PC-3 (cell line): Measurements from ENCODE around the gene BCAS3. TPM values are rescaled to one million over a fixed set of nuclear protein-coding genes. Genes with fewer than 3 reads are reported as not detected.

ENCODE experiments used
- ATAC-seq: fragments of 200-7000 bp; cut with Tn5 transposase; 2 replicates; pipeline ENCODE4 v1.9.1; 2020; ENCODE audit warnings: mild to moderate bottlenecking, moderate library complexity
- BruUV-seq: library from RNA; stranded (reverse); fragments of 400-500 nt; replicated peaks from 2 replicates; lab custom pipeline; 2021; lab: Mats Ljungman, UMichigan
- CTCF ChIA-PET: fragments of 300-600 bp; sonication (Branson Sonifier 250); formaldehyde crosslinking; loops from one replicate; lab custom pipeline; 2022; ENCODE audit warnings: antibody characterized with exemption; lab: Charles Lee
- POLR2A ChIA-PET: fragments of 300-600 bp; sonication (Branson Sonifier 250); formaldehyde crosslinking; loops from one replicate; lab custom pipeline; 2022; ENCODE audit warnings: antibody characterized with exemption; ENCODE audit not compliant: unreplicated experiment; lab: Charles Lee
- DNase-seq: peaks from one replicate; pipeline ENCODE4 v3.0.0-alpha.2; 2015
- H2AFZ ChIP-seq: fragments of 300-600 bp; sonication (generic); 2 replicates; pipeline ENCODE4 v1.6.0; 2016; ENCODE audit warnings: antibody characterized with exemption, low read length
- H3F3A ChIP-seq: fragments of 300-600 bp; sonication (generic); one replicate; pipeline ENCODE4 v1.6.0; 2017; ENCODE audit warnings: antibody characterized with exemption, low read length, control low read depth, mild to moderate bottlenecking; ENCODE audit not compliant: unreplicated experiment
- H3K27ac ChIP-seq: fragments of 300-600 bp; sonication (generic); 2 replicates; pipeline ENCODE4 v1.5.1; 2016; ENCODE audit warnings: mild to moderate bottlenecking, low read length
- H3K27me3 ChIP-seq: fragments of 300-600 bp; sonication (generic); 2 replicates; pipeline ENCODE4 v1.6.1; 2016; ENCODE audit warnings: low read length, mixed read lengths
- H3K36me3 ChIP-seq: fragments of 300-600 bp; sonication (generic); 2 replicates; pipeline ENCODE4 v1.6.1; 2016; ENCODE audit warnings: low read depth, mixed run types, low read length, mixed read lengths
- H3K4me1 ChIP-seq: fragments of 300-600 bp; sonication (generic); 2 replicates; pipeline ENCODE4 v1.5.1; 2016; ENCODE audit warnings: low read length; ENCODE audit not compliant: insufficient read depth
- H3K4me2 ChIP-seq: fragments of 300-600 bp; sonication (generic); 2 replicates; pipeline ENCODE4 v1.6.0; 2016; ENCODE audit warnings: low read length
- H3K4me3 ChIP-seq: fragments of 300-600 bp; sonication (generic); 2 replicates; pipeline ENCODE4 v1.5.1; 2016; ENCODE audit warnings: mild to moderate bottlenecking, low read length, mixed read lengths
- H3K79me2 ChIP-seq: fragments of 300-600 bp; sonication (generic); 2 replicates; pipeline ENCODE4 v1.6.1; 2017; ENCODE audit warnings: low read length, mixed read lengths
- H3K9ac ChIP-seq: fragments of 300-600 bp; sonication (generic); 2 replicates; pipeline ENCODE4 v1.6.0; 2016; ENCODE audit warnings: mild to moderate bottlenecking, low read length
- H3K9me2 ChIP-seq: fragments of 300-600 bp; sonication (generic); replicated peaks from 2 replicates; pipeline ENCODE4 v1.6.1; 2016; ENCODE audit warnings: mixed run types, low read length, mixed read lengths
- H3K9me3 ChIP-seq: fragments of 300-600 bp; sonication (generic); 2 replicates; pipeline ENCODE4 v1.6.1; 2016; ENCODE audit warnings: low read length, mixed read lengths
- H4K20me1 ChIP-seq: fragments of 300-600 bp; sonication (generic); 2 replicates; pipeline ENCODE4 v1.6.1; 2016; ENCODE audit warnings: low read length, mixed read lengths
- CTCF ChIP-seq: fragments of 300-600 bp; sonication (generic); conservative IDR thresholded peaks from 2 replicates; pipeline ENCODE4 v1.5.1; 2017; ENCODE audit warnings: antibody characterized with exemption, low read depth, mild to moderate bottlenecking, low read length
- EZH2 ChIP-seq: fragments of 300-600 bp; sonication (generic); IDR thresholded peaks from one replicate; pipeline ENCODE4 v1.6.1; 2017; ENCODE audit warnings: antibody characterized with exemption, mild to moderate bottlenecking, low read length; ENCODE audit not compliant: unreplicated experiment
- EZH2phosphoT487 ChIP-seq: fragments of 300-600 bp; sonication (generic); IDR thresholded peaks from 2 replicates; pipeline ENCODE4 v1.6.1; 2018; ENCODE audit warnings: mild to moderate bottlenecking, antibody characterized with exemption, low read length, borderline replicate concordance
- intact Hi-C: fragments of 100-400 bp; cut with micrococcal nuclease; formaldehyde crosslinking; loops from 2 replicates; pipeline ENCODE4 v1.9.0; 2023
- total RNA-seq: library from RNA; depleted of rRNA; stranded (reverse); fragments of >200 nt; gene quantifications from 2 replicates; pipeline ENCODE4 v1.2.3, GENCODE V29; 2014

BCAS3 gene
- total RNA-seq, 1 experiment from 2014 or later: 25.9 TPM

DNA sequence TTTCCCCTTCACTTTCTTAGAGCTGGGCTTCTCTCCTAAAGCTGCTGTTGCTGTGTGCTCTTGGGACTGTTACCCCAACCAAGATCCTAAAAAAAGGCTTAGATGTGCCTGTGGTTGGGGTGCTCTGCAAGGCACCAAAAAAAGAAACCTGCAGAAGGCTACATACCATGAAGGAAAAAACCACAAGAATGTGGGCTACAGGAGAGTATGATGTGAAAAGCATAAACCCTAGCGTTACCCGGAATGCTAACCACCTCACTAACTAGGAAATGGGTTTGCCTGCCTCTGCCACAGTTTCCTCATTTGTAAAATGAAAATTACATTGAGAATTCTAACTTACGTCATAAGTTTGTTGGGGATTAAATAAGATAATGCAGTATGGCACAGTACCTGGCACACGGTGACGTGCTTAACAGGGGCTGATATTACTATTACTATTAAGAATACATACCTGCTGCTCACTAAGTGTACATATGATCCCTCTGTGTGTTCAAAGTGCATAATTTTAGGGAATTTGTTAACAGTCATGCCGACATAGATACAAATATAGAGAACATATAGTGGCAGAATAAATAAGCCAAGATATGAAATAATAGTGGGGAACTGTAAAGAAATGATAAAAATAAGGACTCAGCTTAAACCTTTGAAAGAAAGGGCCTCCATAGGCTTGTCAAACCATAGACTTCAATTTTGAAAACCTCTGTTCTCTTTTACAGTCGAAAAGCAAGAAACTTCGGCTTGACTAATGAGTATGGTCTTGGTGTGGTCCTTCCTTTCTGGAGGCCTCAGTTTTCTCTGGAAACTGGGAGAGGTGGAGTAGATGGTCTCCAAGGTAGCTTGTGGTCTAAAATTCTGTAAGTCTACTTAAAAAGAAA, 544.2 kb downstream of the BCAS3 start:
- Histone ChIP-seq H3K9me2 (no peaks in the 10 kb centered on the region), H3K4me2 (no peak overlapping the region), H3K4me1 (peaks cover 13% of the 10 kb centered on the region), H3K4me3 (no peak overlapping the region), H4K20me1 (no peaks in the 10 kb centered on the region), H3K79me2 (no peaks in the 10 kb centered on the region), H3K27me3 (no peaks in the 10 kb centered on the region), H3K9ac (no peak overlapping the region), H2AFZ (no peak overlapping the region), H3F3A (no peaks in the 10 kb centered on the region), H3K36me3 (no peaks in the 10 kb centered on the region), H3K9me3 (no peaks in the 10 kb centered on the region), H3K27ac (no peak overlapping the region)
- ATAC-seq: no peak
- no peak for DNase-seq
- no TSS peak for BruUV-seq
- intact Hi-C loops: no loop called here
- CTCF ChIA-PET: no interaction called here
- no peak for TF ChIP-seq EZH2phosphoT487
- no peak for TF ChIP-seq CTCF
- TF ChIP-seq EZH2: no peak
- POLR2A ChIA-PET: no interaction called here

DNA sequence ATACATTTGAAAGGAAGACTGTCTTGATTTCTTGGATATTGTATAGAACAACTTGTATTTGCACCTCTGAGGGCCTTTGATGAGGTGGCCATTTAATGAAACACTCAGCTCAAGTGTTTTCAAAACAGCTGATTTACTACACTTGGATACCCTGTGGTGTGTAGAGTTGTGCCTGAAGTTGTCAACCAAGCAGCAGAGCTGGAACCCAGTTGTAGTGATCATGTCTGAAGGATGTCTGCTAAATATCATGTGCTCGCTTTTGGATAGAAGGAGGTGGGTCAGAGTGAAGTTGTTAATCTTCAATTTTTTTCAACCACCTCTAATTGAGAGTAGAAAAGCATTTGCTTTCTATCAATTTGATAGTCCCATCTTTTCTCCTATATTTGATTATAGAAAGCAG, 546.1 kb downstream of the BCAS3 start:
- intact Hi-C loops: no loop called here
- H3F3A ChIP-seq: no peaks in the 10 kb centered on the region
- no peaks in the 10 kb centered on the region for H3K36me3 ChIP-seq
- no peaks in the 10 kb centered on the region for H3K9me3 ChIP-seq
- TF ChIP-seq EZH2: no peak
- no peak for TF ChIP-seq EZH2phosphoT487
- no peak for TF ChIP-seq CTCF
- no peak for ATAC-seq
- H3K27me3 ChIP-seq: no peaks in the 10 kb centered on the region
- H3K9me2 ChIP-seq: no peaks in the 10 kb centered on the region
- no peaks in the 10 kb centered on the region for H4K20me1 ChIP-seq
- no peak overlapping the region for H3K4me2 ChIP-seq
- no peaks in the 10 kb centered on the region for H3K79me2 ChIP-seq
- POLR2A ChIA-PET: no interaction called here
- CTCF ChIA-PET: no interaction called here
- BruUV-seq: no TSS peak
- H3K4me1 ChIP-seq: peaks cover 5% of the 10 kb centered on the region
- H3K4me3 ChIP-seq: no peak overlapping the region
- no peak overlapping the region for H2AFZ ChIP-seq
- H3K27ac ChIP-seq: no peak overlapping the region
- H3K9ac ChIP-seq: no peak overlapping the region
- DNase-seq: no peak

DNA sequence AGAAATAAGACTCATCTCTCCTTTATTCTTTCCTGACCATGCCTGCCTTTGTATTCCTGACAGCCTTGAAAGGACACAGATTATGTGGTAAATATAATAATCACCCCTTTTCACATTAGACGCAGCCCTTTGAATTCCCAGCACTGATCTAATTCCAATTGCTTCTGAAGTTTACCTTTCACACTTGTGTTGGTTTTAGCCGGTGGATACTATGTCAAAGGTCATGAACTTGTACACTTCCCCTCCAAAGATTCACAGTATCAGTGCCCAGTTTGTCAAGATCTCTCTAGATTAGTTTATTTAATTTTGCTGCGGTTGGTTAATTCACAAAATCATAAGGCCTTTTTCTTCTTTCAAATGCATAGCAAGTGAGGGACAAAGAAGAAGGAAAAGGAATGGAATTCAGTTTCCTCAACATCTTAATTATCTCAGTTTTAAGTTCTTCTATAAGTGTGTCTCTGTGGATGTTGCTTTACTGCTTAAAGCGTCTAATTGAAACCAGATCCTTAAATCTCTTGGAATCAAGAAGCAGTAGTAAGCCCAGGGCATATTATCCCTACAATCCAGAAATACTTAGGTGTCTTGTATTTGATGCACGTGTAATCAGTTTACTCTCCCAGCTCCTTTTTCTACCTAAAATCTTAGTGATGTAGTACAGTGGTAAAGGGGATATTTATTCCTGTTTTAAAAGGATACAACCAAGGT, 547.7 kb downstream of the BCAS3 start:
- Histone ChIP-seq H3K4me2 (no peak overlapping the region), H3K27me3 (no peaks in the 10 kb centered on the region), H3K9ac (no peak overlapping the region), H2AFZ (no peak overlapping the region), H3K9me2 (no peaks in the 10 kb centered on the region), H3K36me3 (no peaks in the 10 kb centered on the region), H3K79me2 (no peaks in the 10 kb centered on the region), H4K20me1 (no peaks in the 10 kb centered on the region), H3F3A (no peaks in the 10 kb centered on the region), H3K9me3 (no peaks in the 10 kb centered on the region), H3K4me1 (no peaks in the 10 kb centered on the region), H3K4me3 (no peak overlapping the region), H3K27ac (no peak overlapping the region)
- no peak for TF ChIP-seq EZH2phosphoT487
- TF ChIP-seq CTCF: no peak
- no peak for TF ChIP-seq EZH2
- POLR2A ChIA-PET: no interaction called here
- no TSS peak for BruUV-seq
- no peak for DNase-seq
- ATAC-seq: no peak
- CTCF ChIA-PET: no interaction called here
- intact Hi-C loops: no loop called here
